Thyroid gland (tissue), 4 donors: ENCODE data around the gene GSTCD. TPM values are rescaled to one million over a fixed set of nuclear protein-coding genes. Genes with fewer than 3 reads are reported as not detected.
A peak's percentile ranks its signal among the peaks of the same experiment; 100 is the strongest.
"Not testable (repeated sequence)": the region's sequence is repeated elsewhere in the genome, so short reads cannot be mapped to it uniquely, and the experiment has no call there.

Experiments
- DNase-seq, 2 donors: peaks; one replicate each; pipeline ENCODE4 v3.0.0-alpha.2; 2019
- H3K27ac ChIP-seq, 3 donors: fragments of 200-600 bp; sonication (generic); 1 replicate in 2 of 3; 2 replicates in 1 of 3; pipeline ENCODE4 v1.5.1; 2016 to 2019; ENCODE audit warnings: mild to moderate bottlenecking in 1 of 3, moderate library complexity in 1 of 3
- H3K27me3 ChIP-seq: fragments of 200-600 bp; sonication (generic); one replicate; pipeline ENCODE4 v1.5.1; 2019
- H3K36me3 ChIP-seq, 2 donors: fragments of 200-600 bp; sonication (generic); one replicate each; pipeline ENCODE4 v1.5.1; 2016 to 2019
- H3K4me1 ChIP-seq, 2 donors: fragments of 200-600 bp; sonication (generic); one replicate each; pipeline ENCODE4 v1.5.1; 2017 to 2019
- H3K4me3 ChIP-seq, 3 donors: fragments of 200-600 bp; sonication (generic); replicated peaks in 1 of 3; 1 replicate in 2 of 3; 2 replicates in 1 of 3; pipeline ENCODE4 v1.5.1; 2016; ENCODE audit warnings: mild to moderate bottlenecking in 1 of 3
- H3K9me3 ChIP-seq: fragments of 200-600 bp; sonication (generic); one replicate; pipeline ENCODE4 v1.5.1; 2017
- POLR2A ChIP-seq, 2 donors: fragments of 450-650 bp; IDR thresholded peaks; one replicate each; pipeline ENCODE4 v1.6.1; 2017; ENCODE audit warnings: antibody characterized with exemption in 2 of 2, mild to moderate bottlenecking in 2 of 2, moderate library complexity in 1 of 2
- WGBS, 2 donors: methylation state at CpG; one replicate each; pipeline ENCODE4 v1.1.5; 2017; 5-methylcytosine and 5-hydroxymethylcytosine counted together
- intact Hi-C: fragments of 100-400 bp; cut with DNase I; formaldehyde crosslinking; loops from one replicate; pipeline ENCODE4 v1.15.1; 2023
- total RNA-seq, 4 donors: library from RNA; depleted of rRNA; stranded (reverse); fragments of >200 nt; gene quantifications; one replicate each; pipeline ENCODE4 v1.2.3, GENCODE V29; 2016
- TF ChIP-seq, protein P1 (sequence below), 6 experiments: fragments of 200-600 bp in 3 of 6; fragments of 450-650 bp in 3 of 6; sonication (generic) in 3 of 6; IDR thresholded peaks; one replicate each; pipeline ENCODE4 v1.5.1; 2016 to 2019; ENCODE audit warnings: antibody characterized with exemption in 6 of 6, mild to moderate bottlenecking in 2 of 6, inconsistent platforms in 1 of 6, moderate library complexity in 1 of 6

The GSTCD gene
- total RNA-seq, 4 donors from 2014 or later: 9.4 to 18.9 (median 15.2) TPM

DNA sequence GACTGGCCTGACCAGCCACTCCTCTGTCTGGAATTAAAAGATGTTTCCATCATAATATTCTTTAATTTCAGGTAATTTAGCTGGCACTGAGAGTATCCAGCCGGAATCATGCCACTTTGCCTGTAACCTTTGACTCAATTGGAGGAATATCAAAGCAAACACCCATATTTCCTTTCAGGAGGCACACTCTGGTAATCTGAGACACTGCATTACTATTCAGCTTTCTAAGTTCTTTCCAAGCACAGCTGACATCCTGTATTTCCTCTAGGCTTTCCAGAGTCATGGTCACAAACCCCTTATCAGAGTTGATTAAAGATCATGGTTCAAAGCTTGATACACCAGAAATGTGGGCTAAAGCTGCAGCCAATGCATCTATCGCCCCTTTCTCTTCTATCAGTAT, 29.4 kb upstream of the GSTCD start:
- WGBS, 2 donors: 52 to 72% methylated on average over 2 of the region's 2 CpGs
- Histone ChIP-seq H3K4me1 (peaks cover 23 to 38% of the 10 kb centered on the region in 2 donors), H3K9me3 (no peaks in the 10 kb centered on the region), H3K27me3 (no peaks in the 10 kb centered on the region), H3K27ac (peak overlapping the region in 1 of 3 donors; percentile 42), H3K4me3 (no peak overlapping the region), H3K36me3 (no peaks in the 10 kb centered on the region)
- peak in 1 of 2 donors; percentile 1 for DNase-seq
- TF ChIP-seq, protein P1, sequence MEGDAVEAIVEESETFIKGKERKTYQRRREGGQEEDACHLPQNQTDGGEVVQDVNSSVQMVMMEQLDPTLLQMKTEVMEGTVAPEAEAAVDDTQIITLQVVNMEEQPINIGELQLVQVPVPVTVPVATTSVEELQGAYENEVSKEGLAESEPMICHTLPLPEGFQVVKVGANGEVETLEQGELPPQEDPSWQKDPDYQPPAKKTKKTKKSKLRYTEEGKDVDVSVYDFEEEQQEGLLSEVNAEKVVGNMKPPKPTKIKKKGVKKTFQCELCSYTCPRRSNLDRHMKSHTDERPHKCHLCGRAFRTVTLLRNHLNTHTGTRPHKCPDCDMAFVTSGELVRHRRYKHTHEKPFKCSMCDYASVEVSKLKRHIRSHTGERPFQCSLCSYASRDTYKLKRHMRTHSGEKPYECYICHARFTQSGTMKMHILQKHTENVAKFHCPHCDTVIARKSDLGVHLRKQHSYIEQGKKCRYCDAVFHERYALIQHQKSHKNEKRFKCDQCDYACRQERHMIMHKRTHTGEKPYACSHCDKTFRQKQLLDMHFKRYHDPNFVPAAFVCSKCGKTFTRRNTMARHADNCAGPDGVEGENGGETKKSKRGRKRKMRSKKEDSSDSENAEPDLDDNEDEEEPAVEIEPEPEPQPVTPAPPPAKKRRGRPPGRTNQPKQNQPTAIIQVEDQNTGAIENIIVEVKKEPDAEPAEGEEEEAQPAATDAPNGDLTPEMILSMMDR (IDR thresholded peaks at IDR 0.05): no peak
- no peak for TF ChIP-seq POLR2A (IDR thresholded peaks at IDR 0.05)
- intact Hi-C loops: loop anchor here (10.0 kb wide), 1 partner anchor 164 kb away; no protein-coding TSS in a partner anchor

- no peak overlapping the region for H3K4me3 ChIP-seq
- H3K9me3 ChIP-seq: no peaks in the 10 kb centered on the region
- WGBS, 2 donors: 22 to 32% methylated on average over 4 of the region's 4 CpGs
- no peaks in the 10 kb centered on the region for H3K27me3 ChIP-seq
- DNase-seq: peak; percentile 93 to 94
- TF ChIP-seq POLR2A (IDR thresholded peaks at IDR 0.05): no peak
- peak overlapping the region; percentile 67 to 90 (median 89) for H3K27ac ChIP-seq
- H3K36me3 ChIP-seq: peaks cover 0 to 4% of the 10 kb centered on the region in 2 donors
- H3K4me1 ChIP-seq: peaks cover 23 to 38% of the 10 kb centered on the region in 2 donors
- intact Hi-C loops: no loop called here
Measured at GRCh38 chr4:105683038-105683437, 25.5 kb upstream of the GSTCD start.

- Histone ChIP-seq H3K4me1 (peaks cover 12 to 17% of the 10 kb centered on the region in 2 donors), H3K9me3 (no peaks in the 10 kb centered on the region), H3K36me3 (peaks cover 6 to 10% of the 10 kb centered on the region in 2 donors), H3K27me3 (no peaks in the 10 kb centered on the region), H3K4me3 (no peak overlapping the region), H3K27ac (no peak overlapping the region)
- no peak for DNase-seq
- 92 to 93% methylated on average over 2 of the region's 2 CpGs for WGBS, 2 donors
- TF ChIP-seq, protein P1 (IDR thresholded peaks at IDR 0.05): no peak
- no peak for TF ChIP-seq POLR2A (IDR thresholded peaks at IDR 0.05)
- intact Hi-C loops: no loop called here
Measured at GRCh38 chr4:105686571-105686970, 22.0 kb upstream of the GSTCD start.

- 97 to 98% methylated on average over 5 of the region's 5 CpGs for WGBS, 2 donors
- H3K9me3 ChIP-seq, H3K4me1 ChIP-seq, H3K4me3 ChIP-seq, DNase-seq, H3K27ac ChIP-seq, H3K27me3 ChIP-seq, intact Hi-C loops: not testable (repeated sequence)
- peaks cover 13 to 28% of the 10 kb centered on the region in 2 donors for H3K36me3 ChIP-seq
Measured at GRCh38 chr4:105694812-105695211, 13.8 kb upstream of the GSTCD start.

- peaks cover 12 to 28% of the 10 kb centered on the region in 2 donors for H3K36me3 ChIP-seq
- WGBS, 2 donors: 89 to 96% methylated on average over 8 of the region's 8 CpGs
- H3K4me3 ChIP-seq, H3K27me3 ChIP-seq, intact Hi-C loops, DNase-seq, H3K9me3 ChIP-seq, H3K4me1 ChIP-seq, H3K27ac ChIP-seq: not testable (repeated sequence)
Measured at GRCh38 chr4:105695832-105696231, 12.8 kb upstream of the GSTCD start.

DNA sequence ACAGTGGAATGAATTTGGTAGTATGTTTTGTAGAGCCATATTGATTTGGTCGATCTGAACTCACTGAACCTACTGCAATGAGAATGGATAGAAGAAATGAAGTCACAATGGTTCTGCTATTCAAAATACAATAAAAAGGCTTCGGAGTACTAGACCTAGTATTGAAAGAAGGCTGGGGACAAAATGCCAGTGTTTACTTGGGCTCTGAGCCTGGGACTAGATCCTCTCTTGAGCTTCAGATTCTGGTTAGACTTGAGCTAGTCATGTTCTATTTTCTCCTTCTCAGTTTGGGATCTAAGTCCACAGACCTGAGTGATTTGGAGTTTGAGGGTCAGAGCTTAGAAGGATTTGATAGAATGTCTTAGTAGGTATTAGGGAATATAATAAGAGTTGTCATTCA, 10.0 kb upstream of the GSTCD start:
- no peak overlapping the region for H3K4me3 ChIP-seq
- H3K4me1 ChIP-seq: no peaks in the 10 kb centered on the region
- H3K9me3 ChIP-seq: no peaks in the 10 kb centered on the region
- WGBS, 2 donors: 94% methylated on average over 2 of the region's 2 CpGs
- no peak overlapping the region for H3K27ac ChIP-seq
- intact Hi-C loops: no loop called here
- DNase-seq: no peak
- peaks cover 6 to 18% of the 10 kb centered on the region in 2 donors for H3K36me3 ChIP-seq
- H3K27me3 ChIP-seq: no peaks in the 10 kb centered on the region
- TF ChIP-seq, protein P1 (IDR thresholded peaks at IDR 0.05): no peak
- no peak for TF ChIP-seq POLR2A (IDR thresholded peaks at IDR 0.05)
